Measurements from ENCODE around the gene LDLRAD3. TPM values are rescaled to one million over a fixed set of nuclear protein-coding genes. Genes with fewer than 3 reads are reported as not detected.

Gene LDLRAD3
- total RNA-seq, 1 donor from 2014 or later, result 21.6 TPM

DNA sequence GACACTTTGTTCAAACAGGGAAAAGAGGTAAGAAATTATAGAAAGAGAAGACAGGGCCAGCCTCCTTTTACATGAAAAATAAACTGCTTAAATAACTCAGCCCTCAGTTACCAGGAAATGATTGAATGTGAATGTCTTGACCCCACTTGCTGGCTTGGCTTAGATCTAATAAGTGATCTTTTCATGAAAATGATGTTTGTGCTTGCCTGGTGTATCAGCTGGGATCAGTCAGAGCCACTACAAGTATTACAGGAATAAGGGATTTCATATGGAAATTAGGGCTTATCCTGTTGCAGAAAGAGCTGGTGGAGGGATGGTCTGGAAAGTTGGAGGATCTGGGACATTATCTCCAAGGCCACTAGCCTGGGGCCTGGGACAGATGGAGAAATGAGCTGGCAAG, 293.5 kb downstream of the LDLRAD3 start:
- intact Hi-C loops (cut with DNase I), result loop anchor here (2.0 kb wide), 1 partner anchor 19 kb away; no protein-coding TSS in a partner anchor
- TF ChIP-seq, protein P1, sequence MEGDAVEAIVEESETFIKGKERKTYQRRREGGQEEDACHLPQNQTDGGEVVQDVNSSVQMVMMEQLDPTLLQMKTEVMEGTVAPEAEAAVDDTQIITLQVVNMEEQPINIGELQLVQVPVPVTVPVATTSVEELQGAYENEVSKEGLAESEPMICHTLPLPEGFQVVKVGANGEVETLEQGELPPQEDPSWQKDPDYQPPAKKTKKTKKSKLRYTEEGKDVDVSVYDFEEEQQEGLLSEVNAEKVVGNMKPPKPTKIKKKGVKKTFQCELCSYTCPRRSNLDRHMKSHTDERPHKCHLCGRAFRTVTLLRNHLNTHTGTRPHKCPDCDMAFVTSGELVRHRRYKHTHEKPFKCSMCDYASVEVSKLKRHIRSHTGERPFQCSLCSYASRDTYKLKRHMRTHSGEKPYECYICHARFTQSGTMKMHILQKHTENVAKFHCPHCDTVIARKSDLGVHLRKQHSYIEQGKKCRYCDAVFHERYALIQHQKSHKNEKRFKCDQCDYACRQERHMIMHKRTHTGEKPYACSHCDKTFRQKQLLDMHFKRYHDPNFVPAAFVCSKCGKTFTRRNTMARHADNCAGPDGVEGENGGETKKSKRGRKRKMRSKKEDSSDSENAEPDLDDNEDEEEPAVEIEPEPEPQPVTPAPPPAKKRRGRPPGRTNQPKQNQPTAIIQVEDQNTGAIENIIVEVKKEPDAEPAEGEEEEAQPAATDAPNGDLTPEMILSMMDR (IDR thresholded peaks at IDR 0.05), result no peak
- Histone ChIP-seq H3K36me3 (no peaks in the 10 kb centered on the region), H3K27ac (no peak overlapping the region), H3K27me3 (no peaks in the 10 kb centered on the region), H3K4me3 (no peak overlapping the region), H3K4me1 (no peaks in the 10 kb centered on the region), H3K9me3 (no peaks in the 10 kb centered on the region)
- DNase-seq (ENCODE audit: low spot score in 2 of 2), result no peak

DNA sequence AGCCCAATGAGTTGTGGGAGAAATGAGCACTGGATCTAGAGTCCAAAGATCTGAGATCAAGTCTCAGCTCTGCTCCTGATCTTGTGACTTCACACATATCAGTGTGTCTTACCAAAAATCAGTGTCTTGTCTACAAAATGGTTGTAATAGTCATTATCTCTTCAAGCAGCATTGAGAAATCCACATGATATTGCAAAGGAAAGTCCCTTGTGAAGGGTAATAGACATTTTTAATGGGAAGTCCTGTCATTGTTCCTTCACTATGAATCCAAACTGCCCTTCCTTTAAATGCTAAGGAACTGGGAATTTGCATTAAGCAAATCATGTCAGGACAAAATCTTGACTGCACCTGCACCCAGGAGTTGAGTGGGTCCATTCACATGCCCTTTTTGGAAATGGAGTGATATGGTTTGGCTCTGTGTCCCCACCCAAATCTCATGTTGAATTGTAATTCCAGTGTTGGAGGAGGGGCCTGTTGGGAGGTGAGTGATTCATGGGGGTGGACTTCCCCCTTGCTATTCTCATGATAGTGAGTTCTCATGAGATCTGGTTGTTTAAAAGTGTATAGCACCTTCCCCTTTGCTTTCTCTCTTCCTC, 294.3 kb downstream of the LDLRAD3 start:
- H3K36me3 ChIP-seq, result no peaks in the 10 kb centered on the region
- intact Hi-C loops (cut with DNase I), result no loop called here
- no peaks in the 10 kb centered on the region for H3K9me3 ChIP-seq
- H3K27me3 ChIP-seq, result no peaks in the 10 kb centered on the region
- no peak overlapping the region for H3K4me3 ChIP-seq
- TF ChIP-seq, protein P1 (IDR thresholded peaks at IDR 0.05), result no peak
- no peaks in the 10 kb centered on the region for H3K4me1 ChIP-seq
- no peak overlapping the region for H3K27ac ChIP-seq
- no peak for DNase-seq (ENCODE audit: low spot score in 2 of 2)

DNA sequence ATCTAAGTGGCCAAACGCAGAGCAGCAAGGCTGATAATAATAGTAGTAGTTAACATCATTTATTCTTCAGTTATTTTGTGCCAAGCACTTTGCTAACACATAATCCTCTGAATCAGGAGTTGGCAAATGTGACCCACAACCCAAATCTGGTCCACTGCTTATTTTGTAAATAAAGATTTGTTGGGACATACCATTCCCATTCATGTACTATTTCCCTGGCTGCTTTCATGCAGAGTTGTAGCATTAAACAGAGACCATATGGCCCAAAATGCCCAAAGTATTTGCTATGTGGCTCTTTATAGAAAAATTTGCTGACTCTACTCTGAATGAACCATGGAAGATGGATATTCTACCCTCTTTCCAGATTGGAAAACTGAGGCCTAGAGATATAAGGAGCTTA, 295.0 kb downstream of the LDLRAD3 start:
- H3K4me1 ChIP-seq, result no peaks in the 10 kb centered on the region
- no peaks in the 10 kb centered on the region for H3K27me3 ChIP-seq
- H3K27ac ChIP-seq, result no peak overlapping the region
- intact Hi-C loops (cut with DNase I), result no loop called here
- H3K4me3 ChIP-seq, result no peak overlapping the region
- no peaks in the 10 kb centered on the region for H3K36me3 ChIP-seq
- TF ChIP-seq, protein P1 (IDR thresholded peaks at IDR 0.05), result no peak
- no peaks in the 10 kb centered on the region for H3K9me3 ChIP-seq
- no peak for DNase-seq (ENCODE audit: low spot score in 2 of 2)

DNA sequence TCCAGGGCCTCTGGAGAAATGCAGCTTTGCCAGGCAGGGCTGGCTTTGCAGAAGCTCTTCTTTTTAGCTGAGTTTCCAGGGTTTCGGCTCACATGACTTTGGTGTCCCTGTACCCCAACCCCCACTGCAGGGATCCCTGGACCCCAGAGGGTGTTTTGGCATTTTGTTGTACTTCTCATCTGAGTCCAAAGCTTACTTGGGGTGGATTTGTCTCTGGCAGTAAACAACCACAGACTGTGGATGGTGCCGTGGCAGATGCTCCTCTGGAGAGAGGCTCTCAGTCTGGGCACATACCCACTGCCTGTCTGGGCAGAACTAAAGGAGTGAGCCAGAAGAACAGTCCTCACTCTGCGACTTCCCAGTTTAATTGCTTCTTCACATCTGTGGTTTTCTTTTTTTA, 295.8 kb downstream of the LDLRAD3 start:
- no peak overlapping the region for H3K27ac ChIP-seq
- no peaks in the 10 kb centered on the region for H3K36me3 ChIP-seq
- no peak overlapping the region for H3K4me3 ChIP-seq
- intact Hi-C loops (cut with DNase I), result no loop called here
- no peaks in the 10 kb centered on the region for H3K4me1 ChIP-seq
- H3K27me3 ChIP-seq, result no peaks in the 10 kb centered on the region
- TF ChIP-seq, protein P1 (IDR thresholded peaks at IDR 0.05), result no peak
- no peak for DNase-seq (ENCODE audit: low spot score in 2 of 2)
- H3K9me3 ChIP-seq, result no peaks in the 10 kb centered on the region

DNA sequence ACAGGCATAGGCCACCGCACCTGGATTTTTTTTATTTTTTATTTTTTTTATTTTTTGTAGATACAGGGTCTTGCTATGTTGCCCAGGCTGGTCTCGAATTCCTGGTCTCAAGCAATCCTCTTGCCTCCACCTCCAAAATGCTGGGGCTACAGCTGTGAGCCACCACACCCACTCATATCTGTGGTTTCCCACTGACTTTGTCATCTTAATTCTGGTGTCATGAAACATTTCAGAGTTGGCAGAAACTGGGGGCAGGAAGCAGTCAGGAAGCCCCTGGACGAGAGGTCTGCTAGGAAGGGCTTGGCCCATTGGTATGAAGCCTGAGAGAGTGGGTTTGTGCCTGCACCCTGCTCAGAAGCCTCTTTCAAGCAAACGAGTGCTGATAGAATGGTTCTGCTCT, 296.3 kb downstream of the LDLRAD3 start:
- Histone ChIP-seq H3K4me1 (no peaks in the 10 kb centered on the region), H3K27ac (no peak overlapping the region), H3K4me3 (no peak overlapping the region), H3K36me3 (no peaks in the 10 kb centered on the region), H3K9me3 (no peaks in the 10 kb centered on the region), H3K27me3 (no peaks in the 10 kb centered on the region)
- intact Hi-C loops (cut with DNase I), result no loop called here
- TF ChIP-seq, protein P1 (IDR thresholded peaks at IDR 0.05), result no peak
- DNase-seq (ENCODE audit: low spot score in 2 of 2), result no peak

DNA sequence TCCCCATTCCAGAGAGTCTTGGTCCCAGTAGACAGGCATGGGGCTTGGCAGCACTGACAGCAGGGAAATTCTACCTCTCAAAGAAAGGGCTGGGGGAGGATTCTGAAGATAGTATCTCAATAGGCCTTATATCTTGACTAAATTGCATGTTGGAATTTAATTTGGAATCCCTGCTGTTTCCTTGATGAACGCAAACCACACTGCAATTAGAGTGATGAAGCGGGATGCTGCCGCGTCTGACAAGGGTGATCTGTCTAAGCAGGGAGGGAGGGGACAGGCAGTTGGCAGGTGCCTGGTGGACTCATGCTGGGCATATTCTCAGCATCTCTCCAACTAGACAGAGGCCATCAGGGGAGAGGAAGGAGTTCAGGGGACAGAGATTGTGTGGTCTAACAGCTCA, 296.9 kb downstream of the LDLRAD3 start:
- no peaks in the 10 kb centered on the region for H3K9me3 ChIP-seq
- no peaks in the 10 kb centered on the region for H3K27me3 ChIP-seq
- no peaks in the 10 kb centered on the region for H3K4me1 ChIP-seq
- H3K27ac ChIP-seq, result no peak overlapping the region
- TF ChIP-seq, protein P1 (IDR thresholded peaks at IDR 0.05), result no peak
- DNase-seq (ENCODE audit: low spot score in 2 of 2), result no peak
- no peak overlapping the region for H3K4me3 ChIP-seq
- intact Hi-C loops (cut with DNase I), result no loop called here
- H3K36me3 ChIP-seq, result no peaks in the 10 kb centered on the region
